Mesendoderm (in vitro differentiated cells): ENCODE measurements around the gene MCOLN3.

ENCODE experiments used
- DNase-seq: peaks from one replicate; pipeline ENCODE4 v3.0.0; 2013
- H2AK5ac ChIP-seq: 2 replicates; pipeline ENCODE4 v1.6.1; 2013; ENCODE audit warnings: low read length, inconsistent platforms
- H2BK120ac ChIP-seq: 2 replicates; pipeline ENCODE4 v1.6.1; 2013; ENCODE audit warnings: low read depth, mild to moderate bottlenecking, low read length, moderate library complexity, mixed read lengths
- H2BK15ac ChIP-seq: replicated peaks from 2 replicates; pipeline ENCODE4 v1.6.1; 2013; ENCODE audit warnings: low read depth, mild to moderate bottlenecking, moderate library complexity
- H2BK5ac ChIP-seq: 2 replicates; pipeline ENCODE4 v1.6.1; 2013; ENCODE audit warnings: low read length, inconsistent platforms
- H3K18ac ChIP-seq: 2 replicates; pipeline ENCODE4 v1.6.1; 2013; ENCODE audit warnings: mild to moderate bottlenecking, low read length, mixed read lengths
- H3K23ac ChIP-seq: one replicate; pipeline ENCODE4 v1.6.1; 2013; ENCODE audit warnings: low read length
- H3K27ac ChIP-seq: 2 replicates; pipeline ENCODE4 v1.5.1; 2013; ENCODE audit warnings: low read depth, mild to moderate bottlenecking, inconsistent platforms, low read length, moderate library complexity
- H3K27me3 ChIP-seq: 2 replicates; pipeline ENCODE4 v1.6.1; 2013; ENCODE audit warnings: low read length, control low read depth, mild to moderate bottlenecking, inconsistent platforms; ENCODE audit not compliant: insufficient read depth, poor library complexity
- H3K36me3 ChIP-seq: 2 replicates; pipeline ENCODE4 v1.6.1; 2013; ENCODE audit warnings: low read length, inconsistent platforms; ENCODE audit not compliant: control insufficient read depth, insufficient read depth
- H3K4ac ChIP-seq: one replicate; pipeline ENCODE4 v1.6.1; 2013; ENCODE audit warnings: low read depth, mild to moderate bottlenecking, low read length, moderate library complexity
- H3K4me1 ChIP-seq: 2 replicates; pipeline ENCODE4 v1.6.1; 2013; ENCODE audit warnings: low read depth, low read length, inconsistent platforms; ENCODE audit not compliant: control insufficient read depth
- H3K4me2 ChIP-seq: 2 replicates; pipeline ENCODE4 v1.6.1; 2013; ENCODE audit warnings: low read length
- H3K4me3 ChIP-seq: 2 replicates; pipeline ENCODE4 v1.5.1; 2013; ENCODE audit warnings: mild to moderate bottlenecking, low read length
- H3K56ac ChIP-seq: one replicate; pipeline ENCODE4 v1.6.1; 2013; ENCODE audit warnings: low read length
- H3K79me1 ChIP-seq: 2 replicates; pipeline ENCODE4 v1.6.1; 2013; ENCODE audit warnings: low read length, inconsistent platforms
- H3K79me2 ChIP-seq: 2 replicates; pipeline ENCODE4 v1.6.1; 2013; ENCODE audit warnings: mild to moderate bottlenecking, low read length; ENCODE audit not compliant: control insufficient read depth, insufficient read depth
- H3K9ac ChIP-seq: 2 replicates; pipeline ENCODE4 v1.6.1; 2013; ENCODE audit warnings: low read length, inconsistent platforms
- H4K5ac ChIP-seq: one replicate; pipeline ENCODE4 v1.6.1; 2013; ENCODE audit warnings: low read length
- H4K8ac ChIP-seq: one replicate; pipeline ENCODE4 v1.6.1; 2013; ENCODE audit warnings: low read depth, mild to moderate bottlenecking, control low read depth, low read length, moderate library complexity
- WGBS: extraction: QIAGEN DNeasy Blood & Tissue Kit; methylation state at CpG from one replicate; pipeline ENCODE4 v1.1.7; 2013; ENCODE audit warnings: low lambda C conversion rate, missing lambda C conversion rate; ENCODE audit not compliant: insufficient coverage; ENCODE audit errors: extremely low coverage; 5-methylcytosine and 5-hydroxymethylcytosine counted together

Gene MCOLN3

GRCh38 chr1:85028151-85028550, 20.1 kb downstream of the MCOLN3 start:
- no peaks in the 10 kb centered on the region for H3K4me1 ChIP-seq
- H3K18ac ChIP-seq = no peak overlapping the region
- H3K4ac ChIP-seq = no peak overlapping the region
- no peaks in the 10 kb centered on the region for H3K36me3 ChIP-seq
- WGBS = no CpG with 5 or more reads among the region's 3 CpGs
- no peak overlapping the region for H2BK120ac ChIP-seq
- H2BK5ac ChIP-seq = no peak overlapping the region
- H3K23ac ChIP-seq = no peak overlapping the region
- no peak overlapping the region for H3K27ac ChIP-seq
- H4K5ac ChIP-seq = no peak overlapping the region
- no peak overlapping the region for H2BK15ac ChIP-seq
- no peak overlapping the region for H4K8ac ChIP-seq
- no peak overlapping the region for H3K9ac ChIP-seq
- no peak overlapping the region for H3K56ac ChIP-seq
- no peak overlapping the region for H3K4me2 ChIP-seq
- no peaks in the 10 kb centered on the region for H3K79me1 ChIP-seq
- no peak overlapping the region for H3K4me3 ChIP-seq
- DNase-seq = no peak
- H3K79me2 ChIP-seq = no peaks in the 10 kb centered on the region
- no peak overlapping the region for H2AK5ac ChIP-seq
- no peaks in the 10 kb centered on the region for H3K27me3 ChIP-seq

DNA sequence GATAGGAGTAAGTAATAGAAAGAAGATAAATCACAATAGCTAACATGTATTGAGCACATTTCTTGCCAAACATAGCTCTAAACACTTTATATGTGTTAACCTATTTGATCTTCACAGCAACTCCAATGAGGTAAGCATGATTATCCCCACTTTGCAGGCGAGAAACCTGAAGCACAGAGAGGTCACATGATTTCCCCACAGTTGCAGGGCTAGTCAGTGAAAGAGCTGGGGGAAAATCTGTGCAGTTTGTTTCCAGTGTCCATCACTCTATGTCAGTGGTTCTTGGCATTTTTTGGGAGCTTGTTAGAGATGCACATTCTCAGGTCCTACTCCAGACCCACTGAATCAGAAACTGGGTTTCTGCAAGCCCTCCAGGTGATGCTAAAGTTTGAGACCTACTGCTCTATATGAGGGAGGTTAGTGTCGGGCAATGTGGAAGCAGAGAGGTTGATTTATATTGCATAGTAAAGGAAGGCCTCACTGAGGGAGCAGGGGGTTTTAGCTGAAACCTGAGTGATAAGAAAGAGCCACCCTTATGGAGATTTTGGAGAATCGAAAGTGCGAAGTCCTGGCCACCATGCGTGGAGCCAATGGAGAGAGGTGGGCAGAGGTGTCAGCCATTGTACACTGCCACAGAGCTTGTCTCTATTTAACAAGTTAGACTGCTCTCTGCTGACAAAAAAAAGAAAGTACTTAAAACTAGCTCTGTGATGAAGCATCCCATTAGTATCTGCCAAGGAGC, 20.9 kb downstream of the MCOLN3 start:
- Histone ChIP-seq H3K36me3 (no peaks in the 10 kb centered on the region), H4K5ac (no peak overlapping the region), H3K23ac (no peak overlapping the region), H2BK120ac (no peak overlapping the region), H3K18ac (no peak overlapping the region), H3K9ac (no peak overlapping the region), H3K4ac (no peak overlapping the region), H3K27me3 (no peaks in the 10 kb centered on the region), H3K79me2 (no peaks in the 10 kb centered on the region), H3K56ac (no peak overlapping the region), H3K4me3 (no peak overlapping the region), H2AK5ac (no peak overlapping the region), H3K4me1 (no peaks in the 10 kb centered on the region), H2BK5ac (no peak overlapping the region), H2BK15ac (no peak overlapping the region), H4K8ac (no peak overlapping the region), H3K4me2 (no peak overlapping the region), H3K79me1 (no peaks in the 10 kb centered on the region), H3K27ac (no peak overlapping the region)
- WGBS = no CpG with 5 or more reads among the region's 5 CpGs
- peak; percentile 26 for DNase-seq

GRCh38 chr1:85025940-85026339, 22.4 kb downstream of the MCOLN3 start:
- WGBS = no CpG with 5 or more reads among the region's 1 CpG

GRCh38 chr1:85024736-85025135, 23.6 kb downstream of the MCOLN3 start:
- no peak overlapping the region for H4K5ac ChIP-seq
- no peaks in the 10 kb centered on the region for H3K4me1 ChIP-seq
- H3K56ac ChIP-seq = no peak overlapping the region
- no peak overlapping the region for H3K27ac ChIP-seq
- H3K9ac ChIP-seq = no peak overlapping the region
- no peak overlapping the region for H3K4ac ChIP-seq
- no peaks in the 10 kb centered on the region for H3K36me3 ChIP-seq
- DNase-seq = peak; percentile 11
- no peaks in the 10 kb centered on the region for H3K79me1 ChIP-seq
- H2BK15ac ChIP-seq = no peak overlapping the region
- H2BK5ac ChIP-seq = no peak overlapping the region
- H4K8ac ChIP-seq = no peak overlapping the region
- no peak overlapping the region for H3K23ac ChIP-seq
- no CpG with 5 or more reads among the region's 3 CpGs for WGBS
- H2BK120ac ChIP-seq = no peak overlapping the region
- no peak overlapping the region for H3K4me2 ChIP-seq
- no peaks in the 10 kb centered on the region for H3K27me3 ChIP-seq
- H3K4me3 ChIP-seq = no peak overlapping the region
- H3K79me2 ChIP-seq = no peaks in the 10 kb centered on the region
- H2AK5ac ChIP-seq = no peak overlapping the region
- no peak overlapping the region for H3K18ac ChIP-seq

More at GRCh38 chr1:85025940-85026339, 22.4 kb downstream of the MCOLN3 start:
- no peaks in the 10 kb centered on the region for H3K79me2 ChIP-seq
- H2BK15ac ChIP-seq = no peak overlapping the region
- H3K27ac ChIP-seq = no peak overlapping the region
- no peak overlapping the region for H3K4me2 ChIP-seq
- no peaks in the 10 kb centered on the region for H3K36me3 ChIP-seq
- H4K5ac ChIP-seq = no peak overlapping the region
- H3K79me1 ChIP-seq = no peaks in the 10 kb centered on the region
- H3K56ac ChIP-seq = no peak overlapping the region
- no peak overlapping the region for H3K4me3 ChIP-seq
- H3K27me3 ChIP-seq = no peaks in the 10 kb centered on the region
- no peak overlapping the region for H2AK5ac ChIP-seq
- H3K4ac ChIP-seq = no peak overlapping the region
- no peaks in the 10 kb centered on the region for H3K4me1 ChIP-seq
- no peak overlapping the region for H3K23ac ChIP-seq
- H4K8ac ChIP-seq = no peak overlapping the region
- H3K9ac ChIP-seq = no peak overlapping the region
- no peak for DNase-seq
- no peak overlapping the region for H2BK120ac ChIP-seq
- no peak overlapping the region for H3K18ac ChIP-seq
- no peak overlapping the region for H2BK5ac ChIP-seq

- Histone ChIP-seq H3K23ac (no peak overlapping the region), H3K9ac (no peak overlapping the region), H3K4me2 (no peak overlapping the region), H2BK15ac (no peak overlapping the region), H2BK120ac (no peak overlapping the region), H3K4me3 (no peak overlapping the region), H2BK5ac (no peak overlapping the region), H3K18ac (no peak overlapping the region), H2AK5ac (no peak overlapping the region), H4K5ac (no peak overlapping the region), H4K8ac (no peak overlapping the region), H3K4me1 (no peaks in the 10 kb centered on the region), H3K27ac (no peak overlapping the region), H3K27me3 (no peaks in the 10 kb centered on the region), H3K79me2 (no peaks in the 10 kb centered on the region), H3K79me1 (no peaks in the 10 kb centered on the region), H3K56ac (no peak overlapping the region), H3K36me3 (no peaks in the 10 kb centered on the region), H3K4ac (no peak overlapping the region)
- DNase-seq = no peak
Measured at GRCh38 chr1:85022700-85023099, 25.6 kb downstream of the MCOLN3 start.

- no peaks in the 10 kb centered on the region for H3K27me3 ChIP-seq
- no peak overlapping the region for H3K56ac ChIP-seq
- no peaks in the 10 kb centered on the region for H3K4me1 ChIP-seq
- no peaks in the 10 kb centered on the region for H3K79me2 ChIP-seq
- no CpG with 5 or more reads among the region's 4 CpGs for WGBS
- no peak overlapping the region for H3K4ac ChIP-seq
- H2BK5ac ChIP-seq = no peak overlapping the region
- no peak overlapping the region for H2AK5ac ChIP-seq
- no peak overlapping the region for H4K5ac ChIP-seq
- no peak overlapping the region for H3K4me2 ChIP-seq
- H3K36me3 ChIP-seq = no peaks in the 10 kb centered on the region
- no peak overlapping the region for H2BK15ac ChIP-seq
- H3K23ac ChIP-seq = no peak overlapping the region
- H3K4me3 ChIP-seq = no peak overlapping the region
- H3K18ac ChIP-seq = no peak overlapping the region
- H4K8ac ChIP-seq = no peak overlapping the region
- no peak overlapping the region for H2BK120ac ChIP-seq
- DNase-seq = no peak
- no peaks in the 10 kb centered on the region for H3K79me1 ChIP-seq
- no peak overlapping the region for H3K27ac ChIP-seq
- H3K9ac ChIP-seq = no peak overlapping the region
Measured at GRCh38 chr1:85019994-85020393, 28.3 kb downstream of the MCOLN3 start.
